ENCODE data around the gene PCDHA4. TPM values are rescaled to one million over a fixed set of nuclear protein-coding genes. Genes with fewer than 3 reads are reported as not detected.
"Not testable (repeated sequence)": the region's sequence is repeated elsewhere in the genome, so short reads cannot be mapped to it uniquely, and the experiment has no call there.

The PCDHA4 gene
- total RNA-seq, 1 experiment from 2014 or later = 7.6 TPM

GRCh38 chr5:140800816-140801493, 5.9 kb upstream of the PCDHA4 start, which contains the start of gene PCDHA3:
Gene PCDHA3 (plus strand): TSS chr5:140801057.
- H3K4me3 ChIP-seq (ENCODE audit: insufficient read depth, low read depth, low read length) = no peak within 1 kb of the TSS
- no peak for DNase-seq
- H3K36me3 ChIP-seq (replicated peaks; ENCODE audit: control insufficient read depth, insufficient read depth, low read length) = no peaks in the 10 kb centered on the region
- no peaks in the 10 kb centered on the region for H3K27me3 ChIP-seq (ENCODE audit: control insufficient read depth, insufficient read depth, low read length)

GRCh38 chr5:140801494-140801841, 5.4 kb upstream of the PCDHA4 start:
- Histone ChIP-seq H3K36me3 (replicated peaks; ENCODE audit: control insufficient read depth, insufficient read depth, low read length) (no peaks in the 10 kb centered on the region), H3K4me3 (ENCODE audit: insufficient read depth, low read depth, low read length) (no peak overlapping the region), H3K27me3 (ENCODE audit: control insufficient read depth, insufficient read depth, low read length) (no peaks in the 10 kb centered on the region)
- no peak for DNase-seq

GRCh38 chr5:140802381-140802780, 4.5 kb upstream of the PCDHA4 start:
- not testable (repeated sequence) for H3K36me3 ChIP-seq (replicated peaks; ENCODE audit: control insufficient read depth, insufficient read depth, low read length); H3K27me3 ChIP-seq (ENCODE audit: control insufficient read depth, insufficient read depth, low read length); H3K4me3 ChIP-seq (ENCODE audit: insufficient read depth, low read depth, low read length); DNase-seq

GRCh38 chr5:140802781-140803271, 4.0 kb upstream of the PCDHA4 start:
- Histone ChIP-seq H3K36me3 (replicated peaks; ENCODE audit: control insufficient read depth, insufficient read depth, low read length) (no peaks in the 10 kb centered on the region), H3K27me3 (ENCODE audit: control insufficient read depth, insufficient read depth, low read length) (no peaks in the 10 kb centered on the region), H3K4me3 (ENCODE audit: insufficient read depth, low read depth, low read length) (no peak overlapping the region)
- DNase-seq = no peak

GRCh38 chr5:140808241-140808888, 1.5 kb downstream of the PCDHA4 start:
- not testable (repeated sequence) for H3K4me3 ChIP-seq (ENCODE audit: insufficient read depth, low read depth, low read length); DNase-seq; H3K27me3 ChIP-seq (ENCODE audit: control insufficient read depth, insufficient read depth, low read length); H3K36me3 ChIP-seq (replicated peaks; ENCODE audit: control insufficient read depth, insufficient read depth, low read length)

GRCh38 chr5:140808889-140809291, 2.0 kb downstream of the PCDHA4 start:
- DNase-seq = no peak
- Histone ChIP-seq H3K27me3 (ENCODE audit: control insufficient read depth, insufficient read depth, low read length) (no peaks in the 10 kb centered on the region), H3K36me3 (replicated peaks; ENCODE audit: control insufficient read depth, insufficient read depth, low read length) (no peaks in the 10 kb centered on the region), H3K4me3 (ENCODE audit: insufficient read depth, low read depth, low read length) (no peak overlapping the region)

- DNase-seq = no peak
- Histone ChIP-seq H3K27me3 (ENCODE audit: control insufficient read depth, insufficient read depth, low read length) (no peaks in the 10 kb centered on the region), H3K36me3 (replicated peaks; ENCODE audit: control insufficient read depth, insufficient read depth, low read length) (no peaks in the 10 kb centered on the region), H3K4me3 (ENCODE audit: insufficient read depth, low read depth, low read length) (no peak within 1 kb of the TSS)
Observed at GRCh38 chr5:140821375-140822280, 14.8 kb downstream of the PCDHA4 start, which contains the start of gene PCDHA5. Gene PCDHA5 (plus strand): TSS chr5:140821613.

GRCh38 chr5:140822281-140822629, 15.4 kb downstream of the PCDHA4 start:
- Histone ChIP-seq H3K4me3 (ENCODE audit: insufficient read depth, low read depth, low read length) (no peak overlapping the region), H3K27me3 (ENCODE audit: control insufficient read depth, insufficient read depth, low read length) (no peaks in the 10 kb centered on the region), H3K36me3 (replicated peaks; ENCODE audit: control insufficient read depth, insufficient read depth, low read length) (no peaks in the 10 kb centered on the region)
- no peak for DNase-seq

- not testable (repeated sequence) for H3K36me3 ChIP-seq (replicated peaks; ENCODE audit: control insufficient read depth, insufficient read depth, low read length); H3K27me3 ChIP-seq (ENCODE audit: control insufficient read depth, insufficient read depth, low read length); H3K4me3 ChIP-seq (ENCODE audit: insufficient read depth, low read depth, low read length); DNase-seq
Observed at GRCh38 chr5:140822969-140823368, 16.1 kb downstream of the PCDHA4 start.

- H3K4me3 ChIP-seq (ENCODE audit: insufficient read depth, low read depth, low read length) = no peak overlapping the region
- no peaks in the 10 kb centered on the region for H3K27me3 ChIP-seq (ENCODE audit: control insufficient read depth, insufficient read depth, low read length)
- H3K36me3 ChIP-seq (replicated peaks; ENCODE audit: control insufficient read depth, insufficient read depth, low read length) = no peaks in the 10 kb centered on the region
- DNase-seq = no peak
Observed at GRCh38 chr5:140823475-140823874, 16.6 kb downstream of the PCDHA4 start.

- Histone ChIP-seq H3K4me3 (ENCODE audit: insufficient read depth, low read depth, low read length) (no peak within 1 kb of the TSS), H3K27me3 (ENCODE audit: control insufficient read depth, insufficient read depth, low read length) (no peaks in the 10 kb centered on the region), H3K36me3 (replicated peaks; ENCODE audit: control insufficient read depth, insufficient read depth, low read length) (no peaks in the 10 kb centered on the region)
- DNase-seq = no peak
Observed at GRCh38 chr5:140827704-140828361, 21.0 kb downstream of the PCDHA4 start, which contains the start of gene PCDHA6. Gene PCDHA6 (plus strand): TSS chr5:140827960. CDS start chr5:140828092, 132 bp downstream.

- no peak overlapping the region for H3K4me3 ChIP-seq (ENCODE audit: insufficient read depth, low read depth, low read length)
- H3K36me3 ChIP-seq (replicated peaks; ENCODE audit: control insufficient read depth, insufficient read depth, low read length) = no peaks in the 10 kb centered on the region
- no peaks in the 10 kb centered on the region for H3K27me3 ChIP-seq (ENCODE audit: control insufficient read depth, insufficient read depth, low read length)
- DNase-seq = no peak
Observed at GRCh38 chr5:140828362-140828737, 21.5 kb downstream of the PCDHA4 start.

- H3K4me3 ChIP-seq (ENCODE audit: insufficient read depth, low read depth, low read length); DNase-seq; H3K27me3 ChIP-seq (ENCODE audit: control insufficient read depth, insufficient read depth, low read length); H3K36me3 ChIP-seq (replicated peaks; ENCODE audit: control insufficient read depth, insufficient read depth, low read length): not testable (repeated sequence)
Observed at GRCh38 chr5:140829511-140830501, 22.9 kb downstream of the PCDHA4 start.

Data from H7 (cell line).